ENCODE data around the gene DRC3.

- TF ChIP-seq CTCF (IDR thresholded peaks at IDR 0.05), result no peak
- no peak for TF ChIP-seq ZFX (IDR thresholded peaks at IDR 0.05; ENCODE audit: borderline replicate concordance)
Observed at GRCh38 chr17:17963066-17963465, 9.6 kb upstream of the DRC3 start.
